Activated CD4-positive, alpha-beta T cell treated with anti-CD3 and anti-CD28 coated beads for 36 hours (primary cell): ENCODE data around the gene MSI2. TPM values are rescaled to one million over a fixed set of nuclear protein-coding genes. Genes with fewer than 3 reads are reported as not detected.

Experiments
- ATAC-seq: fragments of 200-7000 bp; cut with Tn5 transposase; one replicate; pipeline ENCODE4 v1.10.0; 2021; ENCODE audit warnings: mild to moderate bottlenecking, moderate library complexity
- CTCF ChIA-PET: fragments of 350-600 bp; sonication (Branson Sonifier 250); formaldehyde crosslinking; loops from one replicate; lab custom pipeline; 2021; ENCODE audit warnings: antibody characterized with exemption; lab: Charles Lee
- POLR2A ChIA-PET: fragments of 350-600 bp; sonication (Branson Sonifier 250); formaldehyde crosslinking; loops from one replicate; lab custom pipeline; 2021; ENCODE audit warnings: antibody characterized with exemption, inconsistent platforms; lab: Charles Lee
- DNase-seq: peaks from one replicate; pipeline ENCODE4 v3.0.0-alpha.2; 2020
- H3K27ac Mint-ChIP-seq: one replicate; pipeline ENCODE4 v1.8.0; 2021; ENCODE audit warnings: mixed read lengths
- H3K27me3 Mint-ChIP-seq: one replicate; pipeline ENCODE4 v1.8.0; 2021; ENCODE audit warnings: mixed read lengths
- H3K36me3 Mint-ChIP-seq: one replicate; pipeline ENCODE4 v1.8.0; 2021; ENCODE audit warnings: low read depth, mixed read lengths
- H3K4me1 Mint-ChIP-seq: one replicate; pipeline ENCODE4 v1.8.0; 2021; ENCODE audit warnings: mixed read lengths
- H3K4me3 Mint-ChIP-seq: one replicate; pipeline ENCODE4 v1.8.0; 2021; ENCODE audit warnings: mild to moderate bottlenecking, moderate library complexity, mixed read lengths
- H3K9me3 Mint-ChIP-seq: one replicate; pipeline ENCODE4 v1.8.0; 2021; ENCODE audit warnings: low read depth, mixed read lengths
- intact Hi-C, 2 experiments: fragments of 100-400 bp; cut with DNase I in 1 of 2; cut with micrococcal nuclease in 1 of 2; formaldehyde crosslinking; loops; one replicate each; pipeline versions ENCODE4 v1.14.2 to v1.15.1; 2022 to 2024; cut with DNase I, micrococcal nuclease
- total RNA-seq, 2 experiments: library from RNA; stranded (reverse); gene quantifications; one replicate each; pipeline ENCODE4 v1.2.3, GENCODE V29; 2021

Gene MSI2
- total RNA-seq, 2 experiments from 2014 or later, result 55.3 to 57.2 TPM

- Mint-ChIP-seq H3K36me3 (peaks cover 6% of the 10 kb centered on the region), H3K27ac (no peak overlapping the region), H3K4me1 (peaks cover 18% of the 10 kb centered on the region), H3K4me3 (no peak overlapping the region), H3K27me3 (no peaks in the 10 kb centered on the region), H3K9me3 (no peaks in the 10 kb centered on the region)
- ATAC-seq (no peak), DNase-seq (no peak)
- ChIA-PET POLR2A (no interaction called here), CTCF (interaction anchor here (1.3 to 1.6 kb wide), 2 partner anchors 10 to 31 kb away, joined by 3 to 4 read pairs; no protein-coding TSS in a partner anchor)
- intact Hi-C loops, result no loop called here
Measured at GRCh38 chr17:57471868-57472368, 215.6 kb downstream of the MSI2 start.

DNA sequence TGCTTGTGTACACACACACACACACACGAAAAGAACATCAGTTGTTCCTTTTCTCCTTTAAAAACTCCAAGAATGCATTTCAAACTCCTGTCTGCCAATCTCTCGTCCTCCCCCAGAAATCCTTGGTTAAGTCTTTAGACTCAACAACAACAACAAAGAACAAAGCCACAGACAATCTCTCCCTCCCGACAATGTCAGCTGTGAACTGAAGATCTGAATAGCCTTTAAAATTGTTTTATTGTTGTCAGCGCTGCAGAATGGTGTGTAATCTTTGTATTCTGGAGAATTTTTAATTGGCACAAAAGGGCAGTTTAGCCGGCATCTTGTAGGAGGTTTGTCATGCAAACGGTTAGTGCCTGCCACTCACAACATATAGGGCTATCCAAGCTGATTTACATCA is 219.5 kb downstream of the MSI2 start:
- H3K4me3 Mint-ChIP-seq, result no peak overlapping the region
- ChIA-PET POLR2A (no interaction called here), CTCF (no interaction called here)
- no peaks in the 10 kb centered on the region for H3K36me3 Mint-ChIP-seq
- no peaks in the 10 kb centered on the region for H3K9me3 Mint-ChIP-seq
- DNase-seq (no peak), ATAC-seq (no peak)
- intact Hi-C loops, result no loop called here
- no peaks in the 10 kb centered on the region for H3K27me3 Mint-ChIP-seq
- H3K4me1 Mint-ChIP-seq, result peaks cover 6% of the 10 kb centered on the region
- no peak overlapping the region for H3K27ac Mint-ChIP-seq

DNA sequence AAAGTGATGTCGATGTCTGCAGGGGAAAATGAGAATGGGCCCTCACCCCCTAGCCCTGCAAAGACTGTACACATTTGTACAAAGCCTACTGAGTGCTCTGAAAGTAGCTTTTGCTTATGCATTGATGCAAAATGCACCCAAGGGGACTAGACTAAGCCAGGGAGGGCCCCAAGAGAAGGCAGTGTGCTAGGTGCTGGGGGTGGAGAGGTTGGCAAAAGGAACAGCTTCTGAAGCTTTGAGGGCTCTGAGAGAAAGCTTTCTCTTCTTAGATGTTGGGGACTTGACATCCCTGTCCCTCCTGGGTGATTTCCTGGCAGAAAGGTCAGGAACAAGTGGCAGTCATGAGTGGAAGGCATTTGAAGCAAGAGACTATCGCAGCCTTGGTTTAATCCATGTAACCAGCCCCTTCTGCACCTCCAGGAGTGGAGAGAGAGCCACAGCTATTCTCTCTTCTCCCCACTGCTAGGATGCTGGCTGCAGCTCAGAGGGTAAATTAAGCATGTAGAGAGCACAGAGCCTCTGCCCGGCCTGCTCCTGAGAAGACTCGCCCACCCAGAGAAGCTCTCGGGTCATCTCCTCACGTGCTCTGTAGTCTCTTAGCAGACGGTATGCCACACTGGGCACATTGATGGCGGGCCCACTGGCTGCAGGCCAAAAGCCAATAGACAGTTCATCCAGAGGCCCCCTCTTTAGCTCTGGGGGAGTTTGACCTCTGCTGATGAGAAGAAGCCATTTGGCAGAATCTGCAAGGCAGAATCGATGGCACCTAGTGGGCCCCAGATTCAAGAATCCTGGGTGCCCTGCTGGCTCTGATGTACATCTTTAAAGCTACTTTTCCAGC is 221.4 kb downstream of the MSI2 start:
- CTCF ChIA-PET, result no interaction called here
- Mint-ChIP-seq H3K27me3 (no peaks in the 10 kb centered on the region), H3K27ac (no peak overlapping the region), H3K9me3 (no peaks in the 10 kb centered on the region), H3K4me3 (no peak overlapping the region), H3K4me1 (peaks cover 19% of the 10 kb centered on the region), H3K36me3 (peaks cover 4% of the 10 kb centered on the region)
- intact Hi-C loops, result no loop called here
- no peak for ATAC-seq
- DNase-seq, result no peak
- POLR2A ChIA-PET, result no interaction called here

GRCh38 chr17:57478478-57479250 is 222.3 kb downstream of the MSI2 start:
- H3K9me3 Mint-ChIP-seq, result no peaks in the 10 kb centered on the region
- no peak overlapping the region for H3K27ac Mint-ChIP-seq
- H3K36me3 Mint-ChIP-seq, result peaks cover 4% of the 10 kb centered on the region
- ChIA-PET POLR2A (no interaction called here), CTCF (no interaction called here)
- no peak overlapping the region for H3K4me3 Mint-ChIP-seq
- intact Hi-C loops, result no loop called here
- no peak for ATAC-seq
- no peak for DNase-seq
- peaks cover 24% of the 10 kb centered on the region for H3K4me1 Mint-ChIP-seq
- H3K27me3 Mint-ChIP-seq, result no peaks in the 10 kb centered on the region

DNA sequence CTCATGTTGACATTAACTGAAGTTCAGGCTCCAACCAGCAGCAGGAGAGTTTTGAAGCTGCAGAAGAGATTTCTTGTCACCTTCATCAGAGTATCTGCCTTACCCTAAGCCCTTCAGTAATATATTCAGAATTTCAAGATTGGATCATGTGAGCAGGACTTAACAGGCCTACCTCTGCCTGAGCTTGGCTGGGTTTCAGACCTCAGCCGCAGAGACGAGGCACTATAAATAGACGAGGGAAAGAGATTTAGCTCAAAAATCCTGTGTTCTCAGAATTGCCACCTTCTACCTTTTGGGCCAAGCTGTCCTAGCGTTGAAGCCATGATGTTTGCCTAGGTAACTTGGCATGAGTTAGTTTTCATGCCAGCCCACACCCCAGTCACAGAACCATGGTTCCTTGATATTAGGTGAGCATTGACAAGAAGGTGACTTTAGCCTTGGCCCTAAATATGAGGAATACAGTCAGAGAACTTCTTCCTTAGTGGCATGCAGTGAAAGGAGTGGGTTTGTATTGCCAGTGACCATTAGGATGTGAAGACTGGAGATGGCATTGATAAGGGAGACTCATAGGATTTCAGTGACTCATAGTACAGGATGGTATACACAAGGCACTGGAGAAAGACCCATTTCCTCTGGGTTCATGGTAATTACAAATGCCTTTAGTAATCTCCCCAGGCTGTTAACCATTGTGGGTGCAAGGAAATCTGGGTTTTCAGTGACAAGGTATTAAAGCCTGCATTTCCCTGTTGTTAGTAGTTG is 224.3 kb downstream of the MSI2 start:
- Mint-ChIP-seq H3K27ac (no peak overlapping the region), H3K4me1 (peaks cover 43% of the 10 kb centered on the region), H3K27me3 (no peaks in the 10 kb centered on the region), H3K4me3 (no peak overlapping the region), H3K36me3 (peaks cover 4% of the 10 kb centered on the region), H3K9me3 (no peaks in the 10 kb centered on the region)
- intact Hi-C loops, result no loop called here
- DNase-seq, result no peak
- ATAC-seq, result peak; percentile 29
- POLR2A ChIA-PET, result interaction anchor here (0.7 kb wide), 1 partner anchor 186 kb away, joined by 3 read pairs; no protein-coding TSS in a partner anchor
- CTCF ChIA-PET, result interaction anchor here (0.8 to 2.4 kb wide), 9 partner anchors 9 to 238 kb away, joined by 3 to 5 read pairs (median 3); no protein-coding TSS in a partner anchor

- Mint-ChIP-seq H3K9me3 (no peaks in the 10 kb centered on the region), H3K27me3 (no peaks in the 10 kb centered on the region), H3K27ac (no peak overlapping the region), H3K36me3 (peaks cover 4% of the 10 kb centered on the region), H3K4me3 (no peak overlapping the region), H3K4me1 (peaks cover 57% of the 10 kb centered on the region)
- ATAC-seq, result no peak
- no peak for DNase-seq
- ChIA-PET CTCF (interaction anchor here (0.8 to 2.4 kb wide), 3 partner anchors 10 to 238 kb away, joined by 4 to 5 read pairs (median 4); no protein-coding TSS in a partner anchor), POLR2A (no interaction called here)
- intact Hi-C loops, result no loop called here
Measured at GRCh38 chr17:57481910-57482391, 225.6 kb downstream of the MSI2 start.

DNA sequence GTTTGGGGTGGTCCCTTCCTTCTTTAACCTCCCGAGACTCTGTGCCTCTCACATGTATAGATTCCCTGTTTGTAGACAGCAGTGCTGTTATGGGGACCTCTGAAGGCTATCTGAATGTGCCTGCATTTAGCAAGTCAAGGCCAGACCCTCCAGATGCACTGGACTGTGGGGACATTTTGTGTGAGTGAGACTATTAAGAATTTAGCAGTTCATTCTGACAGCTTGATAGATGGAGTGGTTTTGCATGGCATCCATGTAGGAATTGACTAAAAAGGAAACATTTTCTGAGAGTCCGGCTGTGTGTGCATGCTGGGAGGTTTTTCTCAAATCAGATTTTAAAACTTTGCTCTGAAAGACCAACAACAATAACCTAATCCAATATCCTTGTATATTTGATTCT is 226.3 kb downstream of the MSI2 start:
- Mint-ChIP-seq H3K27ac (no peak overlapping the region), H3K36me3 (peaks cover 4% of the 10 kb centered on the region), H3K4me1 (peaks cover 64% of the 10 kb centered on the region), H3K9me3 (no peaks in the 10 kb centered on the region), H3K27me3 (no peaks in the 10 kb centered on the region), H3K4me3 (no peak overlapping the region)
- ChIA-PET POLR2A (no interaction called here), CTCF (no interaction called here)
- intact Hi-C loops, result no loop called here
- ATAC-seq (no peak), DNase-seq (no peak)

DNA sequence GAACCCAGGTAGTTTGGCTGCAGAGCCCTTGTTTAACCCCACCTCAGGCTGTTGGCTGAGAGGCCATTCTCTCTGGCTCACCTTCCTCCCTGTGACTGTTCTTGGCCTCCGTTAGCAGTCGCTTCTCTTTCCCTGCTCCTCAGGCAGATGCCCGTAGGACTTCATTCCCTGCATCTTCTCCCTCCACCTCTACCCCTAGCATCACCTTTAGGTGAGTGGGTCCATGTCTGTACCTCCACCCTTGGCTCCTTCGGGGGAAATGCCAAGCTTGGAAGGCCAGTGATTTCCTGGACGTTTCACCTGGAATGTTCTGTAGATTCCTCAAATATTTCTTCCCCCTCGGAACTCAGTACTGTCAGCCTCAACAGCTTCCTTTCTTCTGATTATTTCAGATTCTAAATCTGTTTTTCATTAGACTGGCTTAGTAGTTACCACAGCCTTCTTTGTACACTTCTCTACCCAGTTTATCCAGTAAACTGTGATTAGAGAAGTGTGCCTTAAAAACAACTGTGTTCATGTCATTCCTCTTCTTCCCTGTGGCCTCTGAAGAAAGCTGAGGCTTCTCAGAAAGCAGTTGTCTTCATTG is 227.9 kb downstream of the MSI2 start:
- DNase-seq (no peak), ATAC-seq (no peak)
- Mint-ChIP-seq H3K36me3 (peaks cover 4% of the 10 kb centered on the region), H3K4me1 (peaks cover 66% of the 10 kb centered on the region), H3K4me3 (no peak overlapping the region), H3K9me3 (no peaks in the 10 kb centered on the region), H3K27ac (no peak overlapping the region), H3K27me3 (no peaks in the 10 kb centered on the region)
- ChIA-PET CTCF (interaction anchor here (0.7 kb wide), 1 partner anchor 241 kb away, joined by 3 read pairs; no protein-coding TSS in a partner anchor), POLR2A (no interaction called here)
- intact Hi-C loops, result no loop called here

GRCh38 chr17:57484826-57485565 is 228.7 kb downstream of the MSI2 start:
- peak; percentile 29 for ATAC-seq
- Mint-ChIP-seq H3K9me3 (no peaks in the 10 kb centered on the region), H3K4me1 (peaks cover 66% of the 10 kb centered on the region), H3K27ac (peak overlapping the region; percentile 8), H3K27me3 (no peaks in the 10 kb centered on the region), H3K36me3 (peaks cover 6% of the 10 kb centered on the region), H3K4me3 (no peak overlapping the region)
- DNase-seq, result no peak
- intact Hi-C loops, result no loop called here
- POLR2A ChIA-PET, result interaction anchor here (1.3 kb wide), 1 partner anchor 13 kb away, joined by 5 read pairs; no protein-coding TSS in a partner anchor
- CTCF ChIA-PET, result interaction anchor here (0.5 to 1.0 kb wide), 4 partner anchors 14 to 297 kb away, joined by 3 read pairs; no protein-coding TSS in a partner anchor

DNA sequence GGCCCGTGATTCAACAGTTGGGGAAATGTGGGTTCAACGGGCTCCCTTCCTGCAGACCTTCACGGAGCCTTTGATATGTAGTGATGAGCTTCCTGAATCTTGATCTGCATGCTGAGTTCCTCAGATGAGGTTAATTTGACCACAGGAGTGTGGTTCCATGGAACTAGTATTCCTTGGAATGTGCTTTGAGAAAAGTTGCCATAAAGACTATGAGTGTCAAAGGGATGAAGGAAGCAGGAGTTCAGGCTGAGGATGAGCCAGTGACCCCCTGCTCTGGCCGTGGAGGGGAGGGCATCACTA is 229.2 kb downstream of the MSI2 start:
- Mint-ChIP-seq H3K4me1 (peaks cover 63% of the 10 kb centered on the region), H3K36me3 (peaks cover 6% of the 10 kb centered on the region), H3K4me3 (no peak overlapping the region), H3K27me3 (no peaks in the 10 kb centered on the region), H3K27ac (peak overlapping the region; percentile 41), H3K9me3 (no peaks in the 10 kb centered on the region)
- DNase-seq, result no peak
- ChIA-PET CTCF (interaction anchor here (0.5 to 1.0 kb wide), 3 partner anchors 13 to 297 kb away, joined by 3 read pairs; no protein-coding TSS in a partner anchor), POLR2A (interaction anchor here (1.3 kb wide), 1 partner anchor 12 kb away, joined by 5 read pairs; no protein-coding TSS in a partner anchor)
- ATAC-seq, result no peak
- intact Hi-C loops, result no loop called here
